BLaER1 (cell line): ENCODE measurements around the gene GRK4.

ENCODE experiments used
- H3K27ac ChIP-seq: shearing (Covaris generic); formaldehyde crosslinking; 2 replicates; pipeline ENCODE4 v1.8.1; 2022
- H3K27me3 ChIP-seq: shearing (Covaris generic); formaldehyde crosslinking; 2 replicates; pipeline ENCODE4 v1.8.1; 2022
- H3K36me3 ChIP-seq: shearing (Covaris generic); formaldehyde crosslinking; 2 replicates; pipeline ENCODE4 v1.8.1; 2022
- H3K4me1 ChIP-seq: shearing (Covaris generic); formaldehyde crosslinking; 2 replicates; pipeline ENCODE4 v1.8.1; 2022
- H3K4me2 ChIP-seq: shearing (Covaris generic); formaldehyde crosslinking; 2 replicates; pipeline ENCODE4 v1.8.1; 2022
- H3K4me3 ChIP-seq: shearing (Covaris generic); formaldehyde crosslinking; 2 replicates; pipeline ENCODE4 v1.8.1; 2022
- H3K9ac ChIP-seq: shearing (Covaris generic); formaldehyde crosslinking; 2 replicates; pipeline ENCODE4 v1.8.1; 2022
- H3K9me3 ChIP-seq: shearing (Covaris generic); formaldehyde crosslinking; 2 replicates; pipeline ENCODE4 v1.8.1; 2022
- H4K20me1 ChIP-seq: shearing (Covaris generic); formaldehyde crosslinking; 2 replicates; pipeline ENCODE4 v1.8.1; 2022
- Cebpa-rat ChIP-seq: shearing (Covaris generic); IDR thresholded peaks from 2 replicates; pipeline ENCODE4 v1.8.1; 2022

GRK4 gene

GRCh38 chr4:2924286-2924685, 39.1 kb upstream of the GRK4 start:
- Histone ChIP-seq H3K36me3 (peaks cover 94% of the 10 kb centered on the region), H3K4me2 (no peak overlapping the region), H3K9ac (peak overlapping the region; percentile 38), H3K4me1 (peaks cover 36% of the 10 kb centered on the region), H3K4me3 (no peak overlapping the region), H3K27me3 (no peaks in the 10 kb centered on the region), H3K9me3 (peaks cover 2% of the 10 kb centered on the region; the same call in 1 of the 2 replicates), H3K27ac (0 out of 2 replicates have a peak overlapping the region, but pooled peaks have one; percentile 26), H4K20me1 (peaks cover 44% of the 10 kb centered on the region)
- TF ChIP-seq Cebpa-rat, result no peak

GRCh38 chr4:2924765-2925301, 38.5 kb upstream of the GRK4 start:
- no peak for TF ChIP-seq Cebpa-rat
- peaks cover 95% of the 10 kb centered on the region for H3K36me3 ChIP-seq

GRCh38 chr4:2925496-2925895, 37.9 kb upstream of the GRK4 start:
- Histone ChIP-seq H3K27me3 (no peaks in the 10 kb centered on the region), H3K9me3 (no peaks in the 10 kb centered on the region), H3K4me2 (no peak overlapping the region), H3K4me1 (peaks cover 48% of the 10 kb centered on the region), H3K27ac (no peak overlapping the region), H3K36me3 (peaks cover 96% of the 10 kb centered on the region), H3K4me3 (no peak overlapping the region), H4K20me1 (peaks cover 56% of the 10 kb centered on the region), H3K9ac (no peak overlapping the region)
- no peak for TF ChIP-seq Cebpa-rat

More at GRCh38 chr4:2924765-2925301, 38.5 kb upstream of the GRK4 start:
- Histone ChIP-seq H3K4me2 (no peak overlapping the region), H3K4me3 (no peak overlapping the region), H3K27ac (0 out of 2 replicates have a peak overlapping the region, but pooled peaks have one; percentile 26), H3K9me3 (no peaks in the 10 kb centered on the region), H3K9ac (peak overlapping the region; percentile 38; the same call in 1 of the 2 replicates), H4K20me1 (peaks cover 49% of the 10 kb centered on the region), H3K4me1 (peaks cover 42% of the 10 kb centered on the region), H3K27me3 (no peaks in the 10 kb centered on the region)

GRCh38 chr4:2925931-2926860, 37.2 kb upstream of the GRK4 start:
- Histone ChIP-seq H3K4me2 (no peak overlapping the region), H3K36me3 (peaks cover 92% of the 10 kb centered on the region), H3K9me3 (no peaks in the 10 kb centered on the region), H3K9ac (no peak overlapping the region), H4K20me1 (peaks cover 63% of the 10 kb centered on the region), H3K27ac (no peak overlapping the region), H3K4me3 (no peak overlapping the region), H3K4me1 (peaks cover 55% of the 10 kb centered on the region), H3K27me3 (no peaks in the 10 kb centered on the region)
- no peak for TF ChIP-seq Cebpa-rat

- Histone ChIP-seq H4K20me1 (peaks cover 66% of the 10 kb centered on the region), H3K36me3 (peaks cover 85% of the 10 kb centered on the region), H3K27ac (no peak overlapping the region), H3K27me3 (no peaks in the 10 kb centered on the region), H3K4me3 (no peak overlapping the region), H3K4me2 (no peak overlapping the region), H3K4me1 (peaks cover 60% of the 10 kb centered on the region), H3K9me3 (no peaks in the 10 kb centered on the region), H3K9ac (no peak overlapping the region)
- no peak for TF ChIP-seq Cebpa-rat
Observed at GRCh38 chr4:2927016-2927695, 36.2 kb upstream of the GRK4 start.

- no peak for TF ChIP-seq Cebpa-rat
- H3K9me3 ChIP-seq, result no peaks in the 10 kb centered on the region
- H3K9ac ChIP-seq, result no peak overlapping the region
- H3K27me3 ChIP-seq, result no peaks in the 10 kb centered on the region
- peaks cover 66% of the 10 kb centered on the region for H4K20me1 ChIP-seq
- H3K36me3 ChIP-seq, result peaks cover 79% of the 10 kb centered on the region
- no peak overlapping the region for H3K27ac ChIP-seq
- H3K4me3 ChIP-seq, result no peak overlapping the region
- no peak overlapping the region for H3K4me2 ChIP-seq
- peaks cover 60% of the 10 kb centered on the region for H3K4me1 ChIP-seq
Observed at GRCh38 chr4:2927696-2928075, 35.7 kb upstream of the GRK4 start.

GRCh38 chr4:2928242-2929176, 34.9 kb upstream of the GRK4 start:
- Histone ChIP-seq H3K27me3 (no peaks in the 10 kb centered on the region), H3K9ac (peak overlapping the region; percentile 48; the same call in 1 of the 2 replicates), H3K9me3 (no peaks in the 10 kb centered on the region), H3K4me1 (peaks cover 60% of the 10 kb centered on the region), H3K27ac (peak overlapping the region; percentile 91; the same call in 1 of the 2 replicates), H4K20me1 (peaks cover 66% of the 10 kb centered on the region), H3K4me3 (no peak overlapping the region), H3K36me3 (peaks cover 71% of the 10 kb centered on the region), H3K4me2 (peak overlapping the region; percentile 96)
- TF ChIP-seq Cebpa-rat, result no peak

- Histone ChIP-seq H3K9ac (peak overlapping the region; percentile 48; the same call in 1 of the 2 replicates), H4K20me1 (peaks cover 60% of the 10 kb centered on the region), H3K4me1 (peaks cover 59% of the 10 kb centered on the region), H3K36me3 (peaks cover 61% of the 10 kb centered on the region), H3K9me3 (no peaks in the 10 kb centered on the region), H3K27me3 (no peaks in the 10 kb centered on the region), H3K27ac (peak overlapping the region; percentile 91; the same call in 1 of the 2 replicates), H3K4me3 (no peak overlapping the region), H3K4me2 (peak overlapping the region; percentile 96)
- no peak for TF ChIP-seq Cebpa-rat
Observed at GRCh38 chr4:2929469-2929868, 33.9 kb upstream of the GRK4 start.
